Nephron progenitor cell (in vitro differentiated cells): ENCODE measurements around the gene BRAF.

Source experiments
- DNase-seq: peaks from one replicate; pipeline ENCODE4 v3.0.0; 2021
- H3K27ac Mint-ChIP-seq: 2 replicates; pipeline ENCODE4 v1.8.0; 2021; ENCODE audit warnings: mild to moderate bottlenecking, moderate library complexity, mixed read lengths
- H3K27me3 Mint-ChIP-seq: 2 replicates; pipeline ENCODE4 v1.8.0; 2021; ENCODE audit warnings: mild to moderate bottlenecking, low read depth, mixed read lengths; ENCODE audit not compliant: poor library complexity
- H3K36me3 Mint-ChIP-seq: 2 replicates; pipeline ENCODE4 v1.8.0; 2021; ENCODE audit warnings: low read depth, mixed read lengths
- H3K4me1 Mint-ChIP-seq: 2 replicates; pipeline ENCODE4 v1.8.0; 2021; ENCODE audit warnings: mixed read lengths
- H3K4me3 Mint-ChIP-seq: 2 replicates; pipeline ENCODE4 v1.8.0; 2021; ENCODE audit warnings: mild to moderate bottlenecking, moderate library complexity, mixed read lengths
- H3K9me3 Mint-ChIP-seq: 2 replicates; pipeline ENCODE4 v1.8.0; 2021; ENCODE audit warnings: mild to moderate bottlenecking, moderate library complexity, mixed read lengths
- CTCF ChIP-seq: fragments of 200-600 bp; sonication (generic); IDR thresholded peaks from 2 replicates; pipeline ENCODE4 v1.5.0; 2021; ENCODE audit warnings: antibody characterized with exemption

Gene BRAF

DNA sequence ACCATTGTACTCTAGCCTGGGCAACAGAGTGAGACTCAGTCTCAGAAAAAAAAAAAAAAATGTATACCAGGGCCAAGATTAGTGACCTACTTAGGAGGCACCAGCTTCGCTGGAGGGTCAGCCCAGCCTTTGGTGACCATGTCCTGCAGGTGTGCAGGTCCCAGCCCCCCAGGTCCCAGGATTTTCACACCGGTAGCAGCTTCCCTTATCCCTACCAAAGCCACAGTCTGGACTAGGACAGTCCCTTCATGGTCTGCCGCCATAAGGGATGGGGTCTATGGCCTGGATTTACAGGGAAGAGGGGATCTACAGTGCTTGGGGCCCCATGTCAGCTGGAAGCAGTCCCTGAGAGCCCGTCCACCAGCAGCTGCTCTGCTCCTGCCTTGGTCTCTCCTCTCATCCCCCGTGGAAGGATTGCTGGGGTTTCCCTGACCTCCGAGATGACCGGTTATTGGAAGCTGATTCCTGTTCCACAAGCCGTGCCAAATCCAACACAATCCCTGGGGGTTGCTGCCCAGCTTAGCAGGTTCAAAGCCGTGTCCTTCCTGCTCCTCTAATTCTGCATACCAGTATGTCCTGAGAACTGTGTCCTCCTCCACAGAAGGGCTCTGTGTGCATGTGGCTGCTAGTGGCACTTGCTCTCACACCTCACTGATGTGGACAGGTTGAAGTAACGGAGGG lies 239.2 kb downstream of the BRAF start:
- no peak for TF ChIP-seq CTCF
- Mint-ChIP-seq H3K27ac (no peak overlapping the region), H3K4me1 (peaks cover 19% of the 10 kb centered on the region), H3K9me3 (no peaks in the 10 kb centered on the region), H3K27me3 (peaks cover 4% of the 10 kb centered on the region), H3K36me3 (peaks cover 31% of the 10 kb centered on the region), H3K4me3 (no peak overlapping the region)
- DNase-seq, result no peak

DNA sequence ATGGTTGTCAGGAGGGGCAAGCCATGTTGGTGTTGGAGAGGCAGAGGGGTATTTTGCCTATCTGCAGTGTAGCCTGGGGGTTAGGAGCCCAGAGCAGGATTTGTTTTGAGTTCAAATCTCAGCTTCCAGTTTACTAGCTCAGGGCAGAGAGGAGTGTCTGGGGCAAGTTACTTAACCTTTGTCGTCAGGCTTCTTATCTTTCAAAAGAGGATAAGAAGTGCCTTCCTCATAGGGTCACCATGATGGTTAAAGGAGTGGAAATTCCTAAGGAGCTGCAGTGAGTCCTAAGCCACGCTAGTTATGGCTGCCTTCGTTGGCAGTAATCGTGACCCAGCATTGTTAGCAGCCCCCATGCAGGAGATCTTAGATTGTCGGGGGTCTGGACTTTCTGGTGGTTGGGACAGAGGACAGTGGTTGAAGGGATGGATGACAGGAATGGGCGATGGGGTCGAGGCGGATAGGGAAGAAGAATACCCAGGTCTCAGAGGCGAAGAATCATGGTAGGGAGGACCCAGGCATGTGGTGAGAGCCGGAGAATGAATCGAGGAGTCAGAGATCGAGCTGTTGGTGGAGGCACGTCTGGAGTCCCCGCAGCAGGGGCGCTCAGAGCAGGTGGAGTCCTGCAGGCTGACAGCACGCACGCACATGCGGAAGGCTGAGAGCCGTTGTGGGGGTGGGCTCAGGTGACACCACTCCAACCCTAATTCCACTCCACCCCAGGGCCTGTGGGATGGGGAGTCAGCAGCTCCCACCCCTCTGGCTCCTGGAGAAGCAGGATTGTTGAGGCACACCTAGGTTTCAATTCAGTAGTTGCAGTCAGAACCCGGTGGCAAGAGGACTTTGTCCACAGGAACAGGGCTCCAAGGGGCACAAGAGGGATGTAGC lies 240.4 kb downstream of the BRAF start:
- H3K27me3 Mint-ChIP-seq, result peaks cover 5% of the 10 kb centered on the region
- peak overlapping the region; percentile 62 for H3K27ac Mint-ChIP-seq
- no peak for TF ChIP-seq CTCF
- H3K4me3 Mint-ChIP-seq, result no peak overlapping the region
- peaks cover 17% of the 10 kb centered on the region for H3K4me1 Mint-ChIP-seq
- peaks cover 37% of the 10 kb centered on the region for H3K36me3 Mint-ChIP-seq
- no peak for DNase-seq
- no peaks in the 10 kb centered on the region for H3K9me3 Mint-ChIP-seq

DNA sequence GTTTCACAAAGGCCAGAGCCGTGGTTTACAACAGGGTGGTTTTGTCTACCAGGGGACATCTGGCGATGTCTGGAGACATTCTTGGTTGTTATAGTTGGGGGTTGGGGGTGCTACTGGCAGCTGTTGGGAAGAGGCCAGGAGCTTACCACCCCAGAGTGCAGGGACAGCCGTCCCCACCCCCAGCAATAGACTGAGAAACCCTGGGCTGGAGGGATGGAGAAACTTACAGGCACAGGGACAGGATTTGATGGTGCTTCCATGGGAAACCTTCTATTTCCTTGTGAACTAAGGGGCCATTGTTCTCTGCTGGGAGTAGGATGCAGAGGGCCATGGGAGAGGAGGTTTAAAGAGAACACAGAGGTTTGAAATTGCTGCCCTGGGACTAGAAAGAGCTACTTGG lies 241.1 kb downstream of the BRAF start:
- Mint-ChIP-seq H3K27me3 (peaks cover 6% of the 10 kb centered on the region), H3K4me1 (peaks cover 17% of the 10 kb centered on the region), H3K9me3 (no peaks in the 10 kb centered on the region), H3K27ac (peak overlapping the region; percentile 62), H3K4me3 (no peak overlapping the region), H3K36me3 (peaks cover 41% of the 10 kb centered on the region)
- no peak for TF ChIP-seq CTCF
- DNase-seq, result no peak

DNA sequence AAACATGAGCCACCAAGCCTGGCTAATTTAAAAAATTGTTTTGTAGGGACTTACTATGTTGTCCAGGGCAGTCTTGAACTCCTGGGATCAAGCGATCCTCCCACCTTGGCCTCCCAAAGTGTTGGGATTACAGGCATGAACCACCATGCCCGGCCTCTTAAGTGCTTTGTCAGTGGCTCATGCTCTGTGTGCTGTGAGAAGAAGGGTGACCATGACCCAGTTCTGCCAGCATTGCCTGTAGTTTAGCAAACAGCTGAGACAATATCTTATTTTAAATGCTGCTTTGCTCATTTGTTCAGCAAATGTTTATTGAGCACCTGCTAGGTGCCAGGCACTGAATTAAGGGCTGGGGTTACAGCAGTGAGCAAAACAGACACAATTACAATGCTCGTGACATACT lies 243.0 kb downstream of the BRAF start:
- Mint-ChIP-seq H3K36me3 (peaks cover 45% of the 10 kb centered on the region), H3K27me3 (peaks cover 4% of the 10 kb centered on the region), H3K4me3 (no peak overlapping the region), H3K9me3 (no peaks in the 10 kb centered on the region), H3K27ac (no peak overlapping the region), H3K4me1 (peaks cover 17% of the 10 kb centered on the region)
- DNase-seq, result no peak
- no peak for TF ChIP-seq CTCF

GRCh38 chr7:140680886-140681285 lies 243.8 kb downstream of the BRAF start:
- H3K9me3 Mint-ChIP-seq, result no peaks in the 10 kb centered on the region
- peaks cover 44% of the 10 kb centered on the region for H3K36me3 Mint-ChIP-seq
- H3K4me1 Mint-ChIP-seq, result peaks cover 25% of the 10 kb centered on the region
- peaks cover 11% of the 10 kb centered on the region for H3K27me3 Mint-ChIP-seq
- TF ChIP-seq CTCF, result no peak
- H3K27ac Mint-ChIP-seq, result no peak overlapping the region
- no peak overlapping the region for H3K4me3 Mint-ChIP-seq
- DNase-seq, result no peak
